Measurements from ENCODE around the gene GSG1L. TPM values are rescaled to one million over a fixed set of nuclear protein-coding genes. Genes with fewer than 3 reads are reported as not detected.

The GSG1L gene
- total and polyA plus RNA-seq, 2 of the 13 experiments (the other 11 are each of a cell fraction or from before 2014, with no cell fraction given): not detected

GRCh38 chr16:27983244-27983643 is 80.3 kb downstream of the GSG1L start:
- peak; percentile 41; the same call in 1 of the 2 replicates for TF ChIP-seq MNT (IDR thresholded peaks at IDR 0.05)
- TF ChIP-seq ZNF12 (CRISPR knock-in tag; IDR thresholded peaks at IDR 0.05): peak; percentile 94
- no peak for TF ChIP-seq TRIM24 (CRISPR knock-in tag; IDR thresholded peaks at IDR 0.05)
- no peak overlapping the region for H3K4me2 ChIP-seq (ENCODE audit: low read depth, low read length)
- no peaks in the 10 kb centered on the region for H3K36me3 ChIP-seq (replicated peaks in 1 of 2; ENCODE audit: control insufficient read depth in 1 of 2, insufficient read depth in 2 of 2, low read length in 2 of 2)
- no peak overlapping the region for H3K4me3 ChIP-seq (replicated peaks in 1 of 3; ENCODE audit: insufficient read depth in 1 of 3, low read depth in 2 of 3, low read length in 3 of 3)
- H3K27me3 ChIP-seq (ENCODE audit: control insufficient read depth in 1 of 2, insufficient read depth in 2 of 2, low read length in 2 of 2): peaks cover 0 to 4% of the 10 kb centered on the region in 2 experiments; a peak in 2 of 5 replicates
- no peaks in the 10 kb centered on the region for H3K9me3 ChIP-seq (ENCODE audit: low read length)
- ATAC-seq: no peak
- in situ Hi-C loops (cut with HindIII; ENCODE audit: extremely low pct_ligation_motif_present, low pct_unique_long_range_greater_than_20kb) (no loop called here), intact Hi-C loops (cut with micrococcal nuclease; ENCODE audit: unreplicated experiment) (no loop called here)
- WGBS (ENCODE audit: low lambda C conversion rate): 5% methylated on average over 2 of the region's 2 CpGs
- H3K27ac ChIP-seq (ENCODE audit: extremely low read length, insufficient read depth, low read length): no peak overlapping the region
- no TSS peak for BruUV-seq (replicated peaks)
- CTCF ChIA-PET (ENCODE audit: low intra/inter-chr PET ratio, low total read pairs): no interaction called here
- no peak for DNase-seq (ENCODE audit: low spot score)
- H3K79me2 ChIP-seq (ENCODE audit: insufficient read depth, low read length): no peaks in the 10 kb centered on the region
- POLR2A ChIA-PET: no interaction called here
- FAIRE-seq: no peak
- H4K20me1 ChIP-seq (ENCODE audit: insufficient read depth, low read length): no peaks in the 10 kb centered on the region
- H3K9ac ChIP-seq (ENCODE audit: insufficient read depth, low read depth, low read length): no peak overlapping the region
- no peaks in the 10 kb centered on the region for H3K4me1 ChIP-seq (ENCODE audit: insufficient read depth, low read length)
- H2AFZ ChIP-seq (ENCODE audit: low read length): no peak overlapping the region

GRCh38 chr16:27982184-27982583 is 81.3 kb downstream of the GSG1L start:
- Histone ChIP-seq H3K9me3 (ENCODE audit: low read length) (no peaks in the 10 kb centered on the region), H3K4me2 (ENCODE audit: low read depth, low read length) (no peak overlapping the region), H3K36me3 (replicated peaks in 1 of 2; ENCODE audit: control insufficient read depth in 1 of 2, insufficient read depth in 2 of 2, low read length in 2 of 2) (no peaks in the 10 kb centered on the region), H3K9ac (ENCODE audit: insufficient read depth, low read depth, low read length) (no peak overlapping the region), H3K4me3 (replicated peaks in 1 of 3; ENCODE audit: insufficient read depth in 1 of 3, low read depth in 2 of 3, low read length in 3 of 3) (no peak overlapping the region), H3K79me2 (ENCODE audit: insufficient read depth, low read length) (no peaks in the 10 kb centered on the region), H3K4me1 (ENCODE audit: insufficient read depth, low read length) (no peaks in the 10 kb centered on the region), H2AFZ (ENCODE audit: low read length) (no peak overlapping the region), H3K27me3 (ENCODE audit: control insufficient read depth in 1 of 2, insufficient read depth in 2 of 2, low read length in 2 of 2) (peaks cover 0 to 4% of the 10 kb centered on the region in 2 experiments; a peak in 1 of 5 replicates), H4K20me1 (ENCODE audit: insufficient read depth, low read length) (no peaks in the 10 kb centered on the region), H3K27ac (ENCODE audit: extremely low read length, insufficient read depth, low read length) (no peak overlapping the region)
- no peak for DNase-seq (ENCODE audit: low spot score)
- no peak for ATAC-seq
- no peak for FAIRE-seq
- ChIA-PET POLR2A (no interaction called here), CTCF (ENCODE audit: low intra/inter-chr PET ratio, low total read pairs) (no interaction called here)
- WGBS (ENCODE audit: low lambda C conversion rate): 13% methylated on average over 5 of the region's 5 CpGs
- intact Hi-C loops (cut with micrococcal nuclease; ENCODE audit: unreplicated experiment) (no loop called here), in situ Hi-C loops (cut with HindIII; ENCODE audit: extremely low pct_ligation_motif_present, low pct_unique_long_range_greater_than_20kb) (no loop called here)
- no TSS peak for BruUV-seq (replicated peaks)
- TF ChIP-seq ZNF788 (CRISPR knock-in tag; IDR thresholded peaks at IDR 0.05; ENCODE audit: borderline replicate concordance) (no peak), ZNF549 (CRISPR knock-in tag; IDR thresholded peaks at IDR 0.05) (no peak), ZNF17 (CRISPR knock-in tag; IDR thresholded peaks at IDR 0.05) (no peak), ZSCAN12 (CRISPR knock-in tag; IDR thresholded peaks at IDR 0.05) (no peak), THAP7 (CRISPR knock-in tag; IDR thresholded peaks at IDR 0.05) (no peak), ZNF724P (CRISPR knock-in tag; IDR thresholded peaks at IDR 0.05; ENCODE audit: borderline replicate concordance) (no peak), BRCA1 (CRISPR knock-in tag; IDR thresholded peaks at IDR 0.05) (no peak), ARNTL (CRISPR knock-in tag; IDR thresholded peaks at IDR 0.05) (no peak), ZNF143 (CRISPR knock-in tag; IDR thresholded peaks at IDR 0.05) (peak; percentile 75), CREBL2 (CRISPR knock-in tag; IDR thresholded peaks at IDR 0.05; ENCODE audit: borderline replicate concordance) (no peak), KAT2B (IDR thresholded peaks at IDR 0.05; ENCODE audit: borderline replicate concordance, low read depth, low read length) (no peak), U2AF1 (optimal IDR thresholded peaks at IDR 0.05; ENCODE audit: low read depth, low read length) (no peak), RAD51 (IDR thresholded peaks at IDR 0.05; ENCODE audit: borderline replicate concordance) (peak; percentile 93), GATAD2A (CRISPR knock-in tag; IDR thresholded peaks at IDR 0.05) (no peak), GATAD1 (CRISPR knock-in tag; IDR thresholded peaks at IDR 0.05) (no peak), PITX1 (CRISPR knock-in tag; IDR thresholded peaks at IDR 0.05) (no peak)

Measured in HepG2 (cell line).